PFSK-1 (cell line): ENCODE measurements around the gene MSH4.

ENCODE experiments used
- FOXP2 ChIP-seq: optimal IDR thresholded peaks from 2 replicates; pipeline ENCODE3; 2011; ENCODE audit warnings: borderline replicate concordance, control low read depth, inconsistent platforms; ENCODE audit not compliant: insufficient read depth; ENCODE audit errors: extremely low read length, extremely low read depth
- POLR2AphosphoS5 ChIP-seq: IDR thresholded peaks from 2 replicates; pipeline ENCODE4 v1.6.1; 2012; ENCODE audit warnings: low read depth, mild to moderate bottlenecking, control low read depth, low read length, moderate library complexity
- TAF1 ChIP-seq: IDR thresholded peaks from 2 replicates; pipeline ENCODE4 v1.6.1; 2012; ENCODE audit warnings: low read length, control low read depth, borderline replicate concordance; ENCODE audit not compliant: insufficient read depth

- TF ChIP-seq FOXP2, result no peak
- no peak for TF ChIP-seq POLR2AphosphoS5
- no peak for TF ChIP-seq TAF1
Measured at GRCh38 chr1:75791022-75791421, 5.7 kb upstream of the MSH4 start.
